NCI-H2196 treated with DMSO at 0.1 percent for 48 hours (cell line): Measurements from ENCODE around the gene LDLRAD1.
"Not testable (repeated sequence)": the region's sequence is repeated elsewhere in the genome, so short reads cannot be mapped to it uniquely, and the experiment has no call there.

Source experiments
- DNase-seq: peaks from one replicate; lab custom pipeline; 2025; ENCODE audit not compliant: unreplicated experiment; lab: John Stamatoyannopoulos, UW

LDLRAD1 gene, protein sequence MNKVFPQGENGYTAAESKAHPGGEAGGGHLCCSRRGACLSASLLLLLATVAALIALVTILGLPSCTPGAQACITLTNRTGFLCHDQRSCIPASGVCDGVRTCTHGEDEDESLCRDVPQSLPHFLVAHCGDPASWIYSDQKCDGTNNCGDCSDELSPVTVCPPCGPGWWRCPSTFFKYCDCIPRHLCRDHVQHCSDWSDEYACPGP

DNA sequence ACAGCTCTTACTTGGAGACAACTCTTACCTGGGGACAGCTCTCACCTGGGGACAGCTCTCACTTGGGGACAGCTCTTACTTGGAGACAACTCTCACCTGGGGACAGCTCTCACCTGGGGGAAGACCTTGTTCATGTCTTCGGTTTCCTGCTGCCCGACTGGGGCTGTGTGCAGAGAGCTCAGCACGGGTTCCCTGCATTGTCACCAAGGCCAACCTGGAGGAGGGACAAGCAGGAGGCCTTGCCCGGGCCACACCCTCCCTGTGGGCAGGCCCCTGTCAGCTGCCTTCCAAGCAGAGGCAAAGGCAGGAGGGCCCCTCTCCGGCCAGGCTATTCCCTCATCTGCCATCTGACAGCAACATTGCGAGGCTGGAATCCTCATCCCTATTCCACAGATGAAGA is at the start of gene LDLRAD1:
TSS of gene LDLRAD1 (minus strand) at position 208 of the 400 bp plus-strand sequence. CDS start at position 134, 74 bp downstream.
- DNase-seq, result no peak

DNA sequence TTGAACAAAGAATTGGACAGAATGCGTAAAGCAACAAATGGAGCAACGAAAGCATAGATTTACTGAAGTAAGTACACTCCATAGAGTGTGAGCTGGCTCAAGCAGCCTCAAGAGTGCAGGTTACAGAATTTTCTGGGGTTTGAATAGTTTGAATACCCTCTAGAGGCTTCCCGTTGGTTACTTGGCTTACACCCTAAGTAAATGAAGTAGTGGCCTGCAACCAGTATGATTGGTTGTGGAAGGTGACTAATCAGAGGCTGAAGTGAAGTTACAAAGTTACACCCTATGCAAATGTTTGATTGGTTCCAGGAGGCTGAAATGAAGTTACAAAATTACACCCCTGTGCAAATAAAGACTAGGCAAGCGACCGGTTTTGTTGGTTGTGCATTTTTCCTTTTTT is 46.3 kb upstream of the LDLRAD1 start:
- DNase-seq, result no peak

DNA sequence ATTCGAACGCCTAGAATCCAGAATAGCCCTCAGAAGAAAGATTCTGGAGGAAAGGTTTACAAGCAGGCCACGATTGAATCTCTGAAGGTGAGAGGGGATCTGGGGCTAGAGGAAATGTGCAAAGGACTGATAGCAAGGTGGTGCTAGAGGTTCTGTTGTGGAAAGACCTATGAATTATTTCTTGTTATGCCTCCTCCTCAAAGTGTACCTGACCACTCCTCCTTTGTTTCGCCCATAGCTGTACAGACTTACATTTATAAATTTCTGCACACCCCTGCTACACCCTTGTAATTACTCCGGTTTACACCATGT is 36.4 kb upstream of the LDLRAD1 start:
- DNase-seq, result no peak

DNA sequence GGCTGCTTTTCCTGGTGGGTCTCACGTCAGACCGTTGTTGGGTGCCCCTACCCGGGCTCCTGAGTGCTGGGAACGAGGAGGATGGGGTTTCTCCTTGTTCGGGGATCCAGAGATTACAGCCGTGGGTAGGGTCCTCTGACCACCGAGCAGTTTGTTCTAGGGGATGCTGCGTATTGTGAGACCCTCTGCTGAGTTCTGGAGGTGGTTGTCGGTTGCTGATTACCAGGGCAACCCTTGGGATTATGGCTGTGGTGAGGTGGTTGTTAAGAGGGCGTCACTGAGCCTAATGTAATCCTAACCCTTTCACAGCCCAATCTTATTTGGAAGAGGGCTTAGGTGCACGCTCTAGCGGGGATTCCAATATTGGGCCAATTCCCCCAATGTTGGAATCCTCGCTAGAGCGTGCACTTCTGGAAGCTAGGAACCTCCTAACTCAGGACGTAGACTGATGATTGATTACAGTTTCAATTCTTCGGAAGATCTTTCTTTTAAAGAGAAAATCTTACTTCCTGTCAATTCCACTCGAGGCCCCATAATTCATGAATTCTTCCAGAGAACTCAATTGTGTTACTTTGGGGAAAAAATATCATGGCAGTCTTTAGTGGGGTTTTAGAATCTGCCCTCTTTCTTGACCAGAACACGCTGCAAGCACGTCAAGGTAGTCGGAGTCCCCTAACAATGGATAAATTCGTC is 35.9 kb upstream of the LDLRAD1 start:
- no peak for DNase-seq

DNA sequence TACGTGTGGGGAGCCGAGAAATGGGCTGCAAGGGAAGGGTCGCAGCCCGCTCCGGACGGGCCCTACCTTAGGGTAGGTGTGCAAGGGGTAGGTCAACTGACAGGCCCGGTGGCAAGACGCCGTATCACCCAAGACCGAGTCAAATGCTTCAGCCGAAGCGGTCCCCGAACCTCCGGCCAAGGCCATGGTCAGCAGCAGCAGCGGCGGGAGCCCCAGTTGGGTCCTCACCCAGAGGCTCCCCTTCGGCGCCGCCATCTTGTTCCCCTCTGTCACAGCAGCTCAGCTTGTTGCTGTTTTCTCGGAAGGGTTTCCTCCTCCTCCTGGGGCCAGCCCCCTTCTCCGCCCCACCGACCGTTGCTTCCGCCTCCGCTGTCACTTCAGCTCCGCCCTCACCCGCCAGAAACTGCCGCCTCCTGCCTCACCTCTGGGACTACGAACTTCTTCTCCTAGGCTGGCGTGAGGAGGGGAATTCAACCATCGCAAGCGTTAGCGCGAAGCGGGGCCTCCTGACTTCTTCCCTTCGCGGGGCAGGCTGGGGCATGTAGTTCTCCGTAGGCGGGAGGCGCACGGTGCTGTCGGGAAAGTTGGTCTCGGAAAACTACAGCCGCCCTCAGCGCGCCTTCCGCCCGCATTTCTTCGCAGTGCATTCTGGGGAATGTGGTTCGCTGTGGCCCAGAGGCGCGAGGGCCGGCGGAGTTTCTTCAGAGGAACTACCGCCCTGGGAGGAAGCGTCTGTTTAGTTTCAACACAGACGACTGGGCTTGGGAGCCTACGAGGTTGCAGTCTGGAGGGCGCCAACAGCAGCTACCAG is 35.2 kb upstream of the LDLRAD1 start, which contains the start of the genes TCEANC2 and TMEM59:
TSS of gene TCEANC2 (plus strand) at position 675 of the 811 bp plus-strand sequence. CDS start 815 bp downstream, outside the sequence.
TSS of gene TMEM59 (minus strand) at position 271 of the 811 bp plus-strand sequence. CDS start at position 255, 16 bp downstream.
- peak; percentile 98 for DNase-seq

DNA sequence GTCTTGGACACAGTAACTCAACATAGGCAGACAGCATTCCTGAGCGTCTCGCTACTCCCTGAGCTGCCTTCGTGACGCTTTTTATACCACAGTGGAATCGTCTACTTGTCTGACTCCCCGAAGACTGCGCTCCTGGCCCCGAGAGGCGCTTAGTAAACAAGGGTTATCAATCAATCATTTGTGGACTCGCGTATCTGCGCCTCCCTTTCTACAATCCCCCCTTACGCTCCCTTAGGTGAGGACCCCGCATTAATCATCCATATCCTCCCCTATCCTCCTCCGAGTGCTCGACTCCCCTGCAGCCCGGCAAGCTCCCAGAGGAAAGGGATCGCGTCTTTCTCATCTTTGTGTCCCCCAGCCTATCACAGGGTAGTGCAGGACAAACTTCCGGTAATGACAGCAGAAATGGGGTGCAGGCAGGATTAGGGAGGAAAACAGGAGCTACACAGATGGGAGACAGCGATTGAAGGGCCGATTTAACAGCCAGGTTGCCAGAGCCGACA is 34.5 kb upstream of the LDLRAD1 start:
- DNase-seq, result no peak

DNA sequence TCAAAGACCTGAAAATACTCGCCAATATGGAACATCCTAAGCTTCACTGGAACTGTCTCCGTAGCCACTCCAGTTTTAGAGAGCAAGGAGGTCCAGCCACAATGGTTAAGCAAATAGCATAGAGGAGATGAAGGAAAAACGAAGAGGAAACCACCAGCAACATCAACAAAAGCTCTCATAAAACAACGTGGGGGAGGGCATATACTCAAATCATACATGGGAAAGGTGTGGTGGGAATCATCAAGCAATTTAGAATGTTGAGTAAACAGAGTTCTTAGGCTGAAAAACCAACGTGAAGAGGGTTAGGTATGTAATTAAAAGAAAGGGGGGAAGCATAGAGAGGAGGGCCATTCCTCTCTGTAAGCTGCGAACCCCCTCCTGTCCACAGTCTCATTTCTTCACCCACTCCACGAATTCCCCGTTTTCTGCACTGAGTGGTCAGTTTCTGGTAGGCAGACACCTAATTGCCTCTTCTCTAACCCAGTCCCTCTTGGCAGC is 34.0 kb upstream of the LDLRAD1 start:
- no peak for DNase-seq

DNA sequence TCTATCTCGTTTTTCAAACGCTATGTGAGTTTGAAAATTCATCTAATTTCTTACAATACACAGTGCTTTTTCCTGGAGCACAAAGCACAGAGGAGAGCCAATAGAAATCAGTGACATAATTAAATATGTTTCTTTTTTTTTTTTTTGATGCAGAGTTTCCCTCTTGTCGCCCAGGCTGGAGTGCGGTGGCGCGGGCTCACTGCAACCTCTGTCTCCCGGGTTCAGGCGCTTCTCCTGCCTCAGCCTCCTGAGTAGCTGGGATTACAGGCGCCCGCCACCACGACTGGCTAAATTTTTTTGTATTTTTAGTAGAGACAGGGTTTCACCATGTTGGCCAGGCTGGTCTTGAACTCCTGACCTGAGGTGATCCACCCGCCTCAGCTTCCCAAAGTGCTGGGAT is 32.4 kb upstream of the LDLRAD1 start:
- DNase-seq, result not testable (repeated sequence)

DNA sequence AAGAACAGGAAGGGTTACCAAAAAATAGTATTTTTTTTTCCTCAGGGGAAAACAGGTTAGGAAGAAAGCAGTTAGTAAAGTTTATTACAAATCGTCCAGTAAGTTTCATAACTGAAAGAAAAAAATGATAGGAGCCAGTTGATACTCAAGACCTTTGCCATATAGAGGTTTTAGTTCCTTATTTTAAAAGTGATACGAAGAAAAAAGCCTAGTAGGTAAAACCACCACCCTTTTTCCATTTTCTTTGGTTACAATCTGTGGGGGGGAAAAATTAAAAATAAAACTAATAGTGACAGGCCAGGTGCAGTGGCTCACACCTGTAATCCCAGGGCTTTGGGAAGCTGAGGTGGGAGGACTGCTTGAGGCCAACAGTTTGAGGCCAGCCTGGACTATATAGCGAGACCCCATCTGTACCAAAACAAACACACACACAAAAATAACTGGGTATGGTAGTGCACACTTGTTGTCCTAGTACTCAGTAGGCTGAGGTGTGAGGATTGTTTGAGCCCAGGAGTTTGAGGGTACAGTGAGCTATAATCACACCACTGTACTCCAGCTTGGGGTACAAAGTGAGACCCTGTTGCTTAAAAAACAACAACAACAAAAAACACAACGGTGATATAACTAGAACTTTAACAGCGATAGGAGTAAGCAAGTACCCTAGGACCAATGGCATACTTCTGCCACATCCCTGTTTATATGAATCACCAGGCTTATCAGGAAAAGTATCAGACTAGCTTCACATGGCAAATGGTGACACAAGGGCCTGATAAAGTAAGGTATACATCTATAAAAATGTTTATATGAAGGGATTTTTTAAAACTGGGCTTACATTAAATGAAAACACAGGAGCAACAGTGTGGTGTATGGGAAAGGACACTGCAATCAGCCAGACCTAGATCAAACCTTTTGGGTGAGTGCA is 29.7 kb upstream of the LDLRAD1 start:
- DNase-seq, result no peak

DNA sequence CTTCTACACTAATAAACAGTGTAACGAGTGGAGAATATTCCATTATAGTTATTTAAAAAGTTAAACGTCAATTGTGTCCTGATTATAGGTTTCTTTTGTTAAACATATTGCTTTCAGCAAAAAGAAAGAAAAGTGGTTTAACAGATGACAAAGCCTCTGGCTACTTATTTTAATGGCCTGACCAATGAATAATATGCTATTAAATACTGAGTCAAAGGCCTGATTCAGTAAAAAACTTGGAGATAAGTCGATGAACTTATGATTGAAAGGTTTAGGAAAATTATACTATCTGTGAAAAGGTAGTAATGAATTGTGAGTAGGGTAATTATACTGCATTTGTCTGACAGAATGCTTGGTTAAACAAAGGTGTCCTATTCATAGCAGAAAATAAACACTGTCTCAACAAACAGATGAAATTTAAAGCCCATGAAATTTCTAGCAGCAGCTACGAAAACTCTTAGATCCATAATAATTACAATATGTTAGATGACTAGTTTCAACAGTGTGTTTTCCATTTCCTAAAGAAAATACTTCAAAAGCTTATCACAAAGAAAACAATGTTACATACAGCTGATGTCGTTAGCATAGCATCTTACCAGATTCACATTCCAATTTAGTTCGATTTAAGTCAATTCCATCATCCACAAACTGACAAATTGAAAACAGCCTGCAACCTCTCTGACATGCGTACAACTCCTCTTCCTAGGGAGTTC is 28.8 kb upstream of the LDLRAD1 start:
- DNase-seq, result no peak

DNA sequence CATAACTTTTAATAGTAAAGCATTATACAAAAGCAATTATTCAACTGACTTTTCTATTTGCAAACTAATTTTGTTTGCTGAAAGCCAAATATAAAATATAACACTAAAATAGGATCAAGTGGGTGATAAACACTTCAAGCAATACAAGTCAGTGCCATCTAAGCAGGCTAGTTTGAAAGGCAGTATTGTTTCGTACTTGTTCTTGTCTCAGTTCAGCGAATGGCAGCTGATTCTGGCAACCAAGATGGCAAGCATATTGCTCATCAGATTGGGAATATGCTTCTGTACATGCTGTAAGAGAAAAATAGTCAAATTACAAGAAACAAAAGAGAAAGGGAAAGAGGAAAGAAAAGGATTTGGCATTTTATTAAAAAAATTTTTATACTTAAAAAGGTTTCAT is 27.5 kb upstream of the LDLRAD1 start:
- DNase-seq, result no peak

DNA sequence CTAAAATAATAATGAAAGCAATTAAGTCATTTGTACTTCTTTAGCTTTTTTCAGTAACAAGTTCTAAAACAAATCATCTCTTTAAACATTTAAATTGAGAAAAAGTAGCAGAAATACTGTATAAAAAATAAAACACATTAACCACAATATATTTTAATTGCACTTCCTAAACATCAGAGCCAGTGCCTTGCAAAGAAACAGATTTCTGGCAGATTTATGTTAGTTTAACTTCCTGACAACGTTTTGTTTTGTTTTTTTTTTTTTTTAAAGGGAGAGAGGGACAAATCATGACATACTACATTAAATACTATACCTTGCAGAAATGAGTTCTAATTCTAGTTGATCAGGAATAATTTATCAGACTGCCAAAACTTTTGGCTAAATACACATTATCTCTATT is 23.8 kb upstream of the LDLRAD1 start:
- no peak for DNase-seq

DNA sequence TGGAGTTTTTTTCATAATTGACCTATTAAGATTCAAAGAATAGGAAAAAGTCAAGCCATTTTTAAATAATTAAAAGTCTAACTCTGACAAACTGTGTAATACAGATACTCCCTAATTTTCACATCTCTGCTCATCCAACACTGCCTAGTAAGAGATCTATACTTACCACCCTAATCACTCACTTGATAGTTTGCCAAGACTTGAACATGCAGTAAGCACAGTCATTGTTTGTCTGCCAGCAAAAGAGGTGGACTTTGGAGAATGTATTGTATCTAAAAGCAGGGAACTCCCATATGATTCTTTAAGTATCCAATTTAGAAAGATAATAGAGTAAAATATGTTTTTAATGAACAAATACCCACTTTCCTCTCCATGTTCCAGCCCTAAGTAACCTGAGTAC is 19.5 kb upstream of the LDLRAD1 start:
- DNase-seq, result no peak

DNA sequence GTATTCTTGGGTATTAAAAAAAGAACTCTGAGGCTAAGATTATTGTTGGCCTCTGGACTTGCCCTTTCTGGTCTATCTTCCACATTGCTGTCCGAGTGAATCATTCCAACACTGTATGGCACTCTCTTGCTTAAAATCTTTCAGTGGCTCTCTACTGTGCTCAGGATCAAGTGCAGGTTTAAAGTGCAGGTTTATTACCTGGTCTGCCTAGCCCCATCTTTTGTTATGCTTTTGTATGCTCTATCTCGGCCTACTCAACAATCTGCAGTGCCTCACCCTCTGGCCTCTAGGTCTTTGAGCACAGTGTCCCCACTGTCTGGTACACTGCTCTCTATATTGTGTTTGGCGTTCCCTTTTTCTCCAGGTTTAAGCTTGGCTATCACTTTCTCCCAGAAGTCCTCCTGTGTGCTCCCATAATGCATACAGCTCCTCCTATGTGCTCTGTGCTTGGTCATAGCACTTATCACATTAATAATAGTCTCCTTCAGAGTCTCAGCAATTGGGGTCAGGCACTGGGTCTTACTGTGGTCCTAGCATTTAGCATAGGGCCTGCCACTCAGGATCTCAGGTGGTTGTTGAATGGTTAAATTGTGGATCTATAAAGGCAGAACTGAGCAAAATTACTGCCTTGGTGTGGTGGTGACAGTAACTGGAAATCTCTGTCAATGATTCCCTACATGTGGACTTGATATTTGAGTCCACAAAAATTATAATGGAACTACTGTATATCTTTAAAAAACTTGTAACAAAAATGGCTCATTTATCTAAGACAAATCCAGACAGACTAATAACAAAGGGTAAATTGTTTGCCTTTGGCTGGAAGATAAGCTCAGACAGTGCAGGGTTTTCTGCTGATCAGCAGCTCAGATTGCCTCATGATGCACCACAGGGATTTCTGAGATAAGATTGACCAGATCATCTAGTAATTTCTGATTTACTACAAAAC is 10.6 kb upstream of the LDLRAD1 start:
- DNase-seq, result no peak

DNA sequence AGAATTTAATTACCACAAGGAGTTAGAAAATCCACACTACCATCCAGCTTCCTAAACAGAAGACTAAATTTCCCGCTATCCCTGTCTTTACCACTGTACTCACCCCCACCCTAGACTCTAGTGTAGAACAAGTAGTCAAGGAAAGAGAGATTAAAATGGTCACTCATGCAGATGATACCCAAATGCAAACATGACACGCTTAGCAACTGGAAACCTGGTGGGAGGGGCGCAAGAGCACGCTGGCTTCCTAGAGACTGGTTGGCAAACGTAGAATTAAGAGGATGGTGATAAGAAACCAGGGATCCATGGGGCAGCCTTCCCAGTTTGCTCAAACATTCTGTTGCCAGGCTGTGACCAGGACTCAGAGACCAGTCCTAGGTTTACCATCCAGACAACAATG is 9.9 kb upstream of the LDLRAD1 start:
- peak; percentile 59 for DNase-seq

DNA sequence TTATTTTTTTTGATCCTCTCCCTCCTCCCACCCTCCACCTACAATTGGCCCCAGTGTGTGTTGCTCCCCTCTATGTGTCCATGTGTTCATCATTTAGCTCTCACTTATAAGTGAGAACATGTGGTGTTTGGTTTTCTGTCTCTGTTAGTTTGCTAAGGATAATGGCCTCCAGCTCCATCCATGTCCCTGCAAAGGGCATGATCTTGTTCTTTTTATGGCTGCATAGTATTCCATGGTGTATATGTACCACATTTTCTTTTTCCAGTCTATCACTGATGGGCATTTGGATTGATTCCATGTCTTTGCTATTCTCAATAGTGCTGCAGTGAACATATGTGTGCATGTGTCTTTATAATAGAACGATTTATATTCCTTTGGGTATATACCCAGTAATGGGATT is 6.8 kb upstream of the LDLRAD1 start:
- DNase-seq, result not testable (repeated sequence)

DNA sequence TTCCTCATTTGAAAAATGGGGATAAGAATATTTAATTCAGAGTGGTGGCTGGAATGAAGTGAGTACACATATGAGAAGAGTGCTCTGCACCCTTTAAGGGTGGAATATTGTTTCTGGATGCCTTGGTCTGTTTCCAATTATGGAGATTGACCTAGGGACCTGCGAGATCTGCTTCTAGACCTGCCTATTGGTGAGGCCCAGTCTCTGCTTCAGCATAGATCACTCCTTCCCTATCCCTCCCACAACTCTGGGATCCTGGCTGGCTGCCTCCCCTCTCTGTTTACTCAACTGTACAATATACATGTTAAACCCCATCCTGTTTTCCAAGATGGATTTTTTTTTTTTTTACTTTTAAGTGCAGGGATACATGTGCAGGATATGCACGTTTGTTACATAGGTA is 6.4 kb upstream of the LDLRAD1 start:
- DNase-seq, result no peak

DNA sequence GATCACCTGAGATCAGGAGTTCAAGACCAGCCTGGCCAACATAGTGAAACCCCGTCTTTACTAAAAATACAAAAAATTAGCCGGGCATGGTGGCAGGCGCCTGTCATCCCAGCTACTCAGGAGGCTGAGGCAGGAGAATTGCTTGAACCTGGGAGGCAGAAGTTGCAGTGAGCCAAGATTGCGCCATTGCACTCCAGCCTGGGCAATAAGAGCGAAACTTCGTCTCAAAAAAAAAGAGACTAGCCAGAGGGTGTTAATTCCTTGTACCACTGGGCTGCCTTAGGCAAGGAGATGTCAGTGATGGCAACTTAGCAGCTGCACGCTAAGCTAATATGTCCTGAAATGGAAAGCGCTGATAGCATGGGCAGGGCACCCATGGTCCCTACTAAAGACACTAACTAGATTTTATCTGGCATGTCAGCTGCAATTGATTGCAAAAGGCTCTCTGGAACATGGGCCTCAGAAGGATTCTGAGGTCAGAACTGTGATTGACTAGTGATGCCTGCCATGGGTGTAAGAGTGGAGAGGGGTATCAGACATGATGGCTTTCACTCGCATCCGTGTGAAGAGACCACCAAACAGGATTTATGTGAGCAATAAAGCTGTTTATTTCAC is 1.7 kb upstream of the LDLRAD1 start:
- DNase-seq, result not testable (repeated sequence)
